Left lobe of liver (tissue), 2 donors: ENCODE results near the gene SYCN. TPM values are rescaled to one million over a fixed set of nuclear protein-coding genes. Genes with fewer than 3 reads are reported as not detected.

Experiments
- ATAC-seq: fragments of 200-7000 bp; cut with Tn5 transposase; one replicate; pipeline ENCODE4 v1.9.1; 2020; ENCODE audit warnings: mild to moderate bottlenecking, moderate library complexity
- DNase-seq: peaks from one replicate; pipeline ENCODE4 v3.0.0-alpha.2; 2020; ENCODE audit warnings: low spot score
- total RNA-seq: library from RNA; stranded (reverse); gene quantifications from one replicate; pipeline ENCODE4 v1.2.1, GENCODE V29; 2021
- donor health status: DM: no; HTN: no; CAD: no; lungs with moderate emphysema.
- donor health status: DM: no; HTN: yes; CAD: no.

Gene SYCN
- total RNA-seq, 1 donor from 2014 or later: 1.6 TPM

DNA sequence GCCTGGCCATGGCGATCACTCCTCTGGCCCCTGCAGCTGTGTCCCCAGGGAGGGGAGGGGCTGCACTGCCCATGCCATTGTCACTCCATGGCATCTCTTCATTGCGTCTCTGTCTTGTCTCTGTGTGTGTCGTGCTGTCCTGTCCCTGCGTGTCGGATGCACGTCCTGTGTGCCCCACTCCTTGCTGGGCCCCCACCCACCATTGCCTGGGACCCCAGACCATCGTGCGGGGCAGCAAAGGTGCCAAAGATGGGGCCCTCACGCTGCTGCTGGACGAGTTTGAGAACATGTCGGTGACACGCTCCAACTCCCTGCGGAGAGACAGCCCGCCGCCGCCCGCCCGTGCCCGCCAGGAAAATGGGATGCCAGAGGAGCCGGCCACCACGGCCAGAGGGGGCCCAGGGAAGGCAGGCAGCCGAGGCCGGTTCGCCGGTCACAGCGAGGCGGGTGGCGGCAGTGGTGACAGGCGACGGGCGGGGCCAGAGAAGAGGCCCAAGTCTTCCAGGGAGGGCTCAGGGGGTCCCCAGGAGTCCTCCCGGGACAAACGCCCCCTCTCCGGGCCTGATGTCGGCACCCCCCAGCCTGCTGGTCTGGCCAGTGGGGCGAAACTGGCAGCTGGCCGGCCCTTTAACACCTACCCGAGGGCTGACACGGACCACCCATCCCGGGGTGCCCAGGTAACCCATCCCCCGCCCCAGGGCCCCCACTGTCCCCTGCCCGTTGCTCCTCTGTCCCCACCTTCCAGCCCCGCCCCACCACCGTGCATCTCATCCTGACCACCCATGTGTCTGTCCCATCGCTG is 31.2 kb downstream of the SYCN start:
- no peak for ATAC-seq
- no peak for DNase-seq

DNA sequence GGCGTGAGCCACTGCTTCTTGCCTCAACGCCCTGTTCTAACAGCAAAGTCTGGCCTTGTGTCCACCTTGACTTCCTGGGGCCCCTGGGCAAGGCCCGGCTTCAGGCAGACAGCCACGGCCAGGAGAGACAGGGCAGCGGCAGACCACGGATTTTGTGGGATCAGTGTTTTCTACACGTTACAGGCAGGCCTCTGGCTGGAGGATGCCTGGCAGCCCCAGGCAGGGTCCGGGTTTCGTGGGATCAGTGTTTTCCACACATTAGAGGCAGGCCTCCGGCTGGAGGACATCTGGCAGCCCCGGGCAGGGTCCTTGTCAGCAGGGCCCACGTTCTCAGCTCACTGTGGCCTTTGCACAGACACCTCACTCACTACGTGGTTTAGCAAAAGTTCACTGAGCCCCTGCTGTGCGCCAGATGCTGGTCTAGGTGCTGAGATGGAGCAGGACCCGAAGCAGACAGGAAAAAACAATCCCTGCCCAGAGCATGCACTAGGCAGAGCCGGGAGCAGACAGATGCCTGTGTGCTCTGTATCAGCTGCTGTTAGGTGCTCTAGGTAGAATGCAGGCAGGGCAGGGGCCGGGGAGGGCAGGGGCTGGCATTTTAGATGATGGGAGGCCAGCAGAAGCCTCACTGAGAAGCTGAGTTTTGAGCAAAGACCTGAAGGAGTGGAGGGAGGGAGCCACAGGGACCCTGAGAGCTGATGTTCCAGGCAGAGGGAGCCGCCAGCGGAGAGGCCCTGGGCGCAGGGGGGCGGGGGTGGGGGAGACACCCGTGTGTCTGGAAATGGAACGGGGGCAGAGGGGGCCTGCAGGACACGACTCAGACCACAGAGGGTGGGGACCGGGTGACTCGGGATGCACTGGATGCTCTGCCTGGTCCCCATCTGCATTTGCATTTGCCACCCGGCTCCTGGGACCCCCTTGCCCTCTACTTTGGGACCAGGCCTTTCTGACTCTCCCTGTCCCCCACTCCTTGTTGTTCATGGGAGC is 32.3 kb downstream of the SYCN start:
- ATAC-seq: no peak
- DNase-seq: no peak

DNA sequence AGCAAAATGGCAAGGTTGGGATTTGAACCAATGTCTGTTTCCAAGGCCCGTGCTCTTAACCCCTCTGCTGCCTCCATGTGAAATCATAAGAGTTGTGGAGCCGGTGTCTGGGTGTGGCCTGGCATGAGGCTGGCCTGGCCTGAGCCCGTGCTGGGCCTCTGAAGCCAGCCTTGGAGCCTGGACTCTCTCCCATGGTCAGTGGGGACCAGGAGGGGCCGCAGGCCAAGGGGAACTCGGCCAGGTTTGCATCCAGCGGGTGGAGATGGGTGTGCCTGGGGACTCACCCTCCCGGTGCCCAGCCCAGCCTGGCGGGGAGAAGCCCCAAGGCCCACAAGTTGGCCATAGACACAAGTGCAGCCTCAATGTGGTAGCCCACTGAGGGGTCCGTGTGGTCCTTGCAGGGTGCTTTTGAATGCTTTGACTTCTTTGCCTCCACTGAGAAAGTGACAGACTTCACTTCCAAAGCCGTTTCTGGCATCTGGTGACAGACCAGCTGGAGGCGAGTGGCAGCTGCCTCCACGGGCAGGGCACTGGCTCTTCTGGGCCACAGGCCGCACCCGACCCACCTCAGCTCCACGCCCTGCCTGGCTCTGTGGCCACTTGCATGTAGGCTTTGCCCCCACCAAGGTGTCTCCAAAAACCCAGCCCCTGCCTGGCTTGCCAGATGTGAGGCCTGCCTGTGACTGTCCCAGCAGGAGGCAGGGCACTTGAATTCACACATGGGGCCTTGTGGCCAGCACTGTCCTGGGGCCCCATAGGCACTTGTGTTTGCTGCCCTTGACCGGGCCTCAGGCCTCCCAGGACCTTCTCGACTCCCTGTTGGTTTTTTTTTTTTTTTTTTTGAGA is 33.5 kb downstream of the SYCN start:
- no peak for DNase-seq

DNA sequence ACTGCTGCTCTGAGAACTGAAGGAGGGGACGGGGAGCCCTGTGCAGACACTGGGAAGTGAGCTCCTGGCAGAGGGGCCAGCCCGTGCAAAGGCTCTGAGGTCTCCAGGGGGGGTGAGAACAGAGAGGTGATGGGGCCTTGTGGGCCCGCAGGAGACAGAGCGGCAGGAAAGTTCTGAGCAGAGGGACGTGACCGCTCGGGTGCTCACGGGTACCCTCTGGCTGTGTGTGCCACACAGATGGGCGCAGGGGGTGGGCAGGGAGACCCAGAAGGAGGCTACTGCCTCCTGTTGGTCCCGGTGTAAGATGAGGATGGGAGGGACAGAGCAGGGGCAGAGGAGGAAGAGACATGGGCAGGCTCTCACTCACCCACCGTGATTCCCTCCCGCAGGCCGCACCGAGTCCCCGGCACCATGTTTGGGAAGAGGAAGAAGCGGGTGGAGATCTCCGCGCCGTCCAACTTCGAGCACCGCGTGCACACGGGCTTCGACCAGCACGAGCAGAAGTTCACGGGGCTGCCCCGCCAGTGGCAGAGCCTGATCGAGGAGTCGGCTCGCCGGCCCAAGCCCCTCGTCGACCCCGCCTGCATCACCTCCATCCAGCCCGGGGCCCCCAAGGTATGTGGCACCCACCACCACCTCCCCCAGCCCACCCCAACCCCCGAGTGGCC is 34.8 kb downstream of the SYCN start:
- no peak for DNase-seq

More for the DNA sequence above, 33.5 kb downstream of the SYCN start:
- ATAC-seq: no peak

DNA sequence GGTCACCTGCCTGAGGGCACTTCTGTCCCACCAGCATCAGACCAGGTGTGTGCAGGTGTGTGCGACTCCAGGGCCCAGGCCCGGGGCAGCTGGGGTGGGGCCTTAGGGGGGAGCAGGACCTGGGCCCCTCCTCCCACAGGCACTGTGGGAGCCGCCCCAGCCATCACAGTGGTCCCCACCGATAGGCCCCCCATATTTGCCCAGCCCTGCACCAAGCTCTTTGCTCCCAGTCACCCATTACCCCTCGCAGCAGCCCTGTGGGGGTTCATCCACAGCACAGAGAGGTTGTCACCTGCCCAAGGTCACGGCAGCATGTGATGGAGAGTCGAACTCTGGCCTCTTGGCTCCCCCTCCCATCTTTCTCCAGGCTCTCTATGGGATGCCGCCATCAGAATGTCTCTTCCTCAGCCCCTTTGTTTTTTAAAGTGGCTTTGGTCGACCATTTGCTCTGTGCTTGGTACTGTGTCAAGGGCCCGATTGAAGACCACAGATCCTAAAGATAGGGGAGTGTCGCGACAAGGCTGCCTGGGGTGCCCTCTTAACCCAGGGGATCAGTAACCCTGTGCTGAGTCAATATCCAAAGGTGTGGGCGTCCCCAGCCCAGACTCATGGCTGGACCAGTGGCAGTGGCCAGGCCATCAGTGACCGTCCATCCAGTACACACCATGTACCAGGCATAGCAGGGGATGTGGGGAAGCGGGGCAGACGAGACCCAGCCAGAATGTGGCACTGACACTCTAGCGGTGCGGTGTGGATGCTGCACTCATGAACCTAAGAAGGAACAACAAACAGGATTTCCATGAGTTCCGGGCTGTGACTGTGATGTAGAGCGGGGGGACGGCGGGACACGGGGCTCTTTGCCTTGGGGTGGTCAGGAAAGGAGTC is 35.6 kb downstream of the SYCN start:
- ATAC-seq (no peak), DNase-seq (no peak)

More for the DNA sequence above, 34.8 kb downstream of the SYCN start:
- ATAC-seq: no peak

GRCh38 chr19:39167461-39168257 is 36.4 kb downstream of the SYCN start:
- no peak for DNase-seq
- peak; percentile 7 for ATAC-seq

DNA sequence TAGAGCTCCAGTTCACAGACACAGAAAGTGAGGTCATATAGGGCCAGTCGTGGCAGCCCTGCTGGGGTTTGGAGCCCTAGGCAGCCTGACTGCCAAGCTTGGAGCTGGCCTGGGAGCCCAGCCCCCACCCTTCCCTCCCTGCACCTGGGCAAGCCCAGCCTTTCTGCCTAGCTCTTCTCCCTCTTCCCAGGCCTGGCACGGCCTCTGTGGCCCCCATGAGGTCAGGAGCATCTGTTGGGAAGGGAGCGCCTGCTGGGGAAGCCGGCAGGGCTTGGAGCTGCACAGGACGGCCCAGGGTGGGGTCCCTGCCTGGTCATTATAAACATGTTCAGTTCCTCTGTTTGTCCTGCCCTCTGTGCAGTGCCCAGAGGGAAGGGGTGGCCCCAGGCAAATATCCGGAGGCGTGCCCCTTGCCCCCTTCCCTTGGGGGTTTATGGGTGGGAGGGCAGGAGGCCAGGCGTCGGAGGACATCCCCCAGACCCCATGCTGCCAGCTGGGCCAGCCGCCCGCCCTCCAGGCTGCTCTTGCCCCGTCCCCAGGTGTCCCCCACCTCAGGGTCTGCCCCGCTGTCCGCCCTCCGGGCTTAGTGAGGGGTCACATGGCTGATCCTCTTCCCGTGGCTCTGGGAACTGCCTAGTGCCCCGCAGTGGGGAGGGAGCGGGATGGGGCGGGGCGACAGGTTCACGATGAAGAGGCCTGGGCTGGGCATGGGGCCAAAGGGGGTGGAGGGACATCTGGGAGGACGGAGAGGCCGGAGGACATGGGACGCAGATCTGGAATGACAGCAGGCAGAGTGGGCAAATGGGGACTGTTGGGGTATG is 37.3 kb downstream of the SYCN start:
- DNase-seq: peak; percentile 74
- peak; percentile 66 for ATAC-seq

GRCh38 chr19:39165857-39166256 is 38.2 kb downstream of the SYCN start:
- ATAC-seq (no peak), DNase-seq (no peak)

GRCh38 chr19:39164289-39164688 is 39.8 kb downstream of the SYCN start:
- no peak for DNase-seq
- ATAC-seq: no peak

DNA sequence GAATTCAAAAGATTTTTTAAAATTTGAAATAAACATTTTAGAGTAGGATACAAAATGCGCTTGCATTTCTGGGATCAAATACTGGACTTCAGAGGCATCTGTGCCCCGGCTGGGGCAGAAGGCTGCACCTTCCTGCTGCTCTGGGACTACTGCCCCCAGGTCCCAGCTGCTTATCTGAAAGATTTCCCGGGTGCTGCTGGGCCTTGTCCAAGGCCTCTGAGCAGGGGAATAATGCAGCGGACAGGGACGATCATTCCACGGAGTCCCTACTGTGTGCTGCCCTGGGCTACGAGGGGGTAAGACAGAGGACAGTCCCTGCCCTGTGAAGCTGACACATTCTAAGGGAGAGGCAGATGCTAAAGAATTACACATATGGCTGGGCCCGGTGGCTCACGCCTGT is 40.4 kb downstream of the SYCN start:
- ATAC-seq (no peak), DNase-seq (no peak)

DNA sequence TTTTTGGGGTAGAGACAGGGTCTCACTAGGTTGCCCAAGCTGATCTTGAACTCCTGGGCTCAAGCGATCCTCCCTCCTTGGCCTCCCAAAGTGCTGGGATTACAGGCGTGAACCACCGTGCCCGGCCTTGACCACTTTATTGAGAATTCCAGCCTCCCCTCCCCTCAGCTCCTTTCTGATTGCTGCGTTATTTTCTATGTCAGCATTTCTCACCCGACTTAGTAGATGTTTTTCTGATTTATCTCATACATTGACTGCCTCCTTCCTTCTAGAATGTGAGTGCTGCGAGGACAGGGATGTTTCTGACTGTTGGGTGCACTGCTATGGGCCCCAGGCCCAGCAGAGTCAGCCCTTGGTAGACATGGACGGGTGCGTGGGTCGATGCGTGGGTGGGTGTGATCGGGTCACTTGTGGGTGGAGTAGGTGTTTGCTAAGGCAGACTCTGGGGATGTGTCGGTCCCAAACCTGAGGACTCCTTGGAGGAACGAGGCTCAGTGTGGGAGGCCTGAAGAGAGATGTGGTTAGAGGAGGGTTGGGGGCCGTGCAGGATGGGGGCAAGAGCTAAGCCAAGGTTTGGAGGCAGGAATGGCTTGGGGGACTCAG is 41.5 kb downstream of the SYCN start:
- ATAC-seq (no peak), DNase-seq (no peak)

DNA sequence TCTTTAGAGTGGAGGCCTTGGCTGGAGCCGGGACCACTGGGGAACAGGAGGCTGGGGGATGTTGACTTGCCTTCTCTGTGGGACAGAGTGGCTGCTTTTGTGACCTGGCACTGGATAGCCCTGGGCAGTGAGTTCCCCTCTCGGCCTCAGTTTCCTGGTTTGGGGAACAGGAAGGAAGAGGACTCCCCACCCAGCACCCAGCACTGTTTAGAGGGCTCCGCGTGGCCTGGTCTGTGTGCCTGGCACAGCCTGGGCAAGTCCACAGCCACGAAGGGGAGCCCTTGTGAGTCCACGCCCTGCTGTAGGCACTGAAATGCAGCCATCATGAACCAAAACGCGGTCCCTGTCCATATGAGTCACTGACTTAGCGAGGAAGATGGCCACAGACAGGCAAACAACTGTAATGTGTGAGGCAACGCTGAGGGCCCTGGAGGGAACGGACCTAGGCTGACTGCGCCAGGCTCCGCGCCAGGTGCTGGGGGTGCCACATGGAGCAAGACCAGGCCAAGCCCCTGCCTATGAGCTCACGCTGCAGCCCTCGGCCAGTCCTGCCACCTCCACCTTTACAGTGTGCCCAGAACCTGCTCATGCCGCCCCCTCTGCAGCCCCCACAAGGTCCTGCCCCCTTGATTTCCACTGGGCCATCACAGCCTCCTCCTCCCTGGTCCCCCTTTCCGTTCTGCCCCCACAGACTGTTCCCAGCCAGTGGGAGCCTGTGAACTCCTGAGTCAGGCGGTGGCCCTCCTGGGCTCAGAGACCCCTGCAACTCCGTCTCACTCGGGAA is 43.0 kb downstream of the SYCN start:
- no peak for DNase-seq
- peak; percentile 5 for ATAC-seq

- ATAC-seq (peak; percentile 75), DNase-seq (no peak)
These were observed 43.6 kb downstream of the SYCN start for GRCh38 chr19:39160523-39160861.

DNA sequence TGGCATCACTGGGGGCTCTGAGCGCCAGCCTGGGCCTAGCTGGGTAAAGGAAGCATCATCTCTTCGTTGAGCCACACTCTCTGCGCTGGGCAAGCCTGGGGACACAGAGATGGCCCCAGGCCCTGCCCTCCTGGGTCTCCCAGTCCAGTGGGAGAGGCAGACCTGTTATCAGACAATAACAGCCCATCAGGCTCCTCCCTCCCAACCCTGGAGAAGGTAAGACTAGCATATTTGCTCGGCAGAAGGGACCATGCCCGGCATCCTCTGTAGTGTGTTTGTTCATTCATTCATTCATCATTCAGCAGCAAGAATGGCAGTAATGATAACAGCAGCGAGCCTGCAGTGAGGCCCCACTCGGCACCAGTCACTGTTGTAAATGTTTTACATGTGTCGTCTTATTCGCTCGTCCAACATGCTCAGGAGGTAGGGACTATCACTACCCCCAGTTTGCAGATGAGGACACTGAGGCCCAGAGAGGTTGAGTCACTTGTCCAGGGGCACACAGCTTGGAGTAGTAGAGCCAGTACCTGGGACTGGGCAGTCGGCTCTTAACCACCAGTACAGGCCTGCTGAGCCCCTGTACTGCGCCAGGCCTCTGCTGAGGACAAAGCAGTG is 45.3 kb downstream of the SYCN start:
- DNase-seq: no peak

DNA sequence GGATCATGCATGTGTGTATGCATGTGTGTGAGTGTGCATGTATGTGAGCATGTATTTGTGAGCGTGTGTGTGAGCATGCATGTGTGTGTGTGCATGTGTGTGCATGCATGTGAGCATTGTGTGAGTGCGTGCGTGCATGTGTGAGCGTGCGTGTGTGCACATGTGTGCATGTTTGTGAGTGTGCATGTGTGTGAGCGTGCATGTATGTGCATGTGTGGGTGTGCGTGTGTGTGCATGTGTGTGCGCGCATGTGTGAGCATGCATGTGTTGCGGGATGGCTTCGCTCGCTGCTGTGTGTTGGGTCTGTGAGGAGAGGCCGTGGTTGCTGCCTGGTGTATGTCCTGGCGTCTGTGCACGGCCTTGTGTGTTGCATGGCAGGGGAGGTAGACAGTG is 46.1 kb downstream of the SYCN start:
- ATAC-seq (no peak), DNase-seq (no peak)

More for the DNA sequence above, 45.3 kb downstream of the SYCN start:
- ATAC-seq: no peak
